Mesenchymal stem cell (in vitro differentiated cells and primary cell): Measurements from ENCODE around the gene PRRT3. TPM values are rescaled to one million over a fixed set of nuclear protein-coding genes. Genes with fewer than 3 reads are reported as not detected.
"Not testable (repeated sequence)": the region's sequence is repeated elsewhere in the genome, so short reads cannot be mapped to it uniquely, and the experiment has no call there.

Source experiments
- DNase-seq: peaks from one replicate; pipeline ENCODE4 v3.0.0-alpha.2; 2013
- H2AFZ ChIP-seq: one replicate; pipeline ENCODE4 v1.6.1; 2013; ENCODE audit warnings: low read depth, mild to moderate bottlenecking, control low read depth, inconsistent platforms, low read length, moderate library complexity
- H2AK5ac ChIP-seq: 2 replicates; pipeline ENCODE4 v1.6.1; 2013; ENCODE audit warnings: low read length, moderate library complexity, mild to moderate bottlenecking, inconsistent platforms; ENCODE audit not compliant: severe bottlenecking
- H2BK120ac ChIP-seq: one replicate; pipeline ENCODE4 v1.6.1; 2013; ENCODE audit warnings: low read depth, mild to moderate bottlenecking, inconsistent platforms, low read length, moderate library complexity
- H2BK12ac ChIP-seq, 2 experiments: one replicate each; pipeline ENCODE4 v1.6.1; 2013; ENCODE audit warnings: inconsistent platforms in 2 of 2, low read length in 2 of 2, mild to moderate bottlenecking in 2 of 2, moderate library complexity in 2 of 2, control low read depth in 1 of 2
- H2BK15ac ChIP-seq: one replicate; pipeline ENCODE4 v1.6.1; 2013; ENCODE audit warnings: mild to moderate bottlenecking, low read depth, inconsistent platforms; ENCODE audit not compliant: poor library complexity, severe bottlenecking
- H2BK5ac ChIP-seq: 2 replicates; pipeline ENCODE4 v1.6.1; 2013; ENCODE audit warnings: low read depth, mild to moderate bottlenecking, low read length, control low read depth, inconsistent platforms; ENCODE audit not compliant: poor library complexity, severe bottlenecking
- H3K14ac ChIP-seq, 2 experiments: one replicate each; pipeline ENCODE4 v1.6.1; 2013; ENCODE audit warnings: inconsistent platforms in 2 of 2, low read length in 2 of 2, control low read depth in 1 of 2, mild to moderate bottlenecking in 1 of 2, moderate library complexity in 1 of 2
- H3K18ac ChIP-seq, 2 experiments: one replicate each; pipeline ENCODE4 v1.6.1; 2013; ENCODE audit warnings: inconsistent platforms in 2 of 2, low read length in 2 of 2, control low read depth in 1 of 2, low read depth in 1 of 2, mild to moderate bottlenecking in 1 of 2
- H3K23ac ChIP-seq, 2 experiments: one replicate each; pipeline ENCODE4 v1.6.1; 2013; ENCODE audit warnings: inconsistent platforms in 2 of 2, low read length in 2 of 2, mild to moderate bottlenecking in 2 of 2, moderate library complexity in 2 of 2, control low read depth in 1 of 2
- H3K27ac ChIP-seq: 2 replicates; pipeline ENCODE4 v1.5.1; 2013; ENCODE audit warnings: mild to moderate bottlenecking, moderate library complexity, low read length, control low read depth, inconsistent platforms; ENCODE audit not compliant: poor library complexity, severe bottlenecking
- H3K27me3 ChIP-seq, 2 experiments: 2 replicates each; pipeline versions ENCODE4 v1.6.1 to v1.7.0; 2013; ENCODE audit warnings: low read length in 2 of 2, mild to moderate bottlenecking in 2 of 2, moderate library complexity in 2 of 2, control low read depth in 1 of 2, inconsistent platforms in 1 of 2; ENCODE audit not compliant: control insufficient read depth in 1 of 2, insufficient read depth in 1 of 2
- H3K36me3 ChIP-seq, 2 experiments: 2 replicates each; pipeline versions ENCODE4 v1.6.1 to v1.7.0; 2013; ENCODE audit warnings: low read length in 2 of 2, control low read depth in 1 of 2, inconsistent platforms in 1 of 2, low read depth in 1 of 2, mild to moderate bottlenecking in 1 of 2; ENCODE audit not compliant: insufficient read depth in 2 of 2, control insufficient read depth in 1 of 2
- H3K4ac ChIP-seq, 2 experiments: one replicate each; pipeline ENCODE4 v1.6.1; 2013; ENCODE audit warnings: inconsistent platforms in 2 of 2, low read length in 2 of 2, mild to moderate bottlenecking in 2 of 2, moderate library complexity in 2 of 2, control low read depth in 1 of 2, low read depth in 1 of 2
- H3K4me1 ChIP-seq: 2 replicates; pipeline ENCODE4 v1.6.1; 2013; ENCODE audit warnings: low read depth, low read length, control low read depth; ENCODE audit not compliant: control insufficient read depth, insufficient read depth
- H3K4me2 ChIP-seq: 2 replicates; pipeline ENCODE4 v1.6.1; 2013; ENCODE audit warnings: low read length, mild to moderate bottlenecking, inconsistent platforms; ENCODE audit not compliant: poor library complexity, severe bottlenecking
- H3K4me3 ChIP-seq, 2 experiments: 2 replicates each; pipeline versions ENCODE4 v1.5.1 to v1.7.0; 2013; ENCODE audit warnings: low read length in 2 of 2, mild to moderate bottlenecking in 2 of 2, control low read depth in 1 of 2, low read depth in 1 of 2; ENCODE audit not compliant: insufficient read depth in 1 of 2
- H3K79me1 ChIP-seq: replicated peaks from 2 replicates; pipeline ENCODE4 v1.6.1; 2013; ENCODE audit warnings: mild to moderate bottlenecking, control low read depth, low read length, inconsistent platforms; ENCODE audit not compliant: poor library complexity, severe bottlenecking
- H3K9ac ChIP-seq: 2 replicates; pipeline ENCODE4 v1.7.0; 2013; ENCODE audit warnings: mild to moderate bottlenecking, low read length, moderate library complexity
- H3K9me3 ChIP-seq: 2 replicates; pipeline ENCODE4 v1.7.0; 2013; ENCODE audit warnings: mild to moderate bottlenecking, low read length; ENCODE audit not compliant: control insufficient read depth
- H4K8ac ChIP-seq: one replicate; pipeline ENCODE4 v1.6.1; 2013; ENCODE audit warnings: inconsistent platforms, mild to moderate bottlenecking, low read length, moderate library complexity
- H4K91ac ChIP-seq: one replicate; pipeline ENCODE4 v1.6.1; 2013; ENCODE audit warnings: mild to moderate bottlenecking, low read length, inconsistent platforms
- WGBS: methylation state at CpG from one replicate; pipeline ENCODE4 v1.1.7; 2013; ENCODE audit warnings: mixed read lengths; 5-methylcytosine and 5-hydroxymethylcytosine counted together
- small RNA-seq: library from polyadenylated mRNA; stranded (forward); fragments of <200 nt; extraction: miRNeasy Mini kit (QIAGEN cat#:217004); gene quantifications from one replicate; pipeline ENCODE3, GENCODE V24; 2013; ENCODE audit warnings: low read depth

The PRRT3 gene

DNA sequence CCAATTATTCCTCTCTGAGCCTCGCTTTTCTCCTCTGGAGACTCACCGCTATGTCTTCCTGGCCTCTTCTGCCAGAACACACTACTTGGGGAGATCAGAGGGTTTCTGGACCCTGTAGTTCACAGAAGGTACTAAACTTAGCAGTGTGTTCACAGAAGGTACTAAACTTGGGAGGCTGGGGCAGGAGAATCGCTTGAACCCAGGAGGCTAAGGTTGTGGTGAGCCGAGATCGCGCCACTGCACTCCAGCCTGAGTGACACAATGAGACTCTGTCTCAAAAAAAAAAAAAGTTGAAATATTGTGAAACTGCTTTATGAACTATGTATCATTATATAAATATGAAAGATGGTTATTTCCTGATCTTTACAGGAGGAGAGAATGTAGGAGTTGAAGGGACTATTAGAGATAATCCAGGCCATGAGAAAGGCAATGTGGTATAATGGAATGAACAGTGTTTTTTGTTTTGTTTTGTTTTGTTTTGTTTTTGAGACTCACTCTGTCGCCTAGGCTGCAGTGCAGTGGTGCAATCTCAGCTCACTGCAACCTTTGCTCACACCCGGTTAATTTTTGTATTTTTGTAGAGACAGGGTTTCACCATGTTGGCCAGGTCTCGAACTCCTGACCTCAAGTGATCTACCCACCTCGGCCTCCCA is 55.3 kb downstream of the PRRT3 start:
- not testable (repeated sequence) for H2BK15ac ChIP-seq, H2AFZ ChIP-seq, H3K4me3 ChIP-seq, H2BK120ac ChIP-seq, H3K14ac ChIP-seq, H3K4me2 ChIP-seq, H3K9ac ChIP-seq, H3K18ac ChIP-seq, H3K4ac ChIP-seq, H2BK5ac ChIP-seq, H4K91ac ChIP-seq, H4K8ac ChIP-seq, H3K23ac ChIP-seq, H3K27me3 ChIP-seq, H3K9me3 ChIP-seq, H2BK12ac ChIP-seq
- Histone ChIP-seq H3K27ac (peak overlapping the region; percentile 99), H3K36me3 (peaks cover 7 to 22% of the 10 kb centered on the region in 2 experiments), H2AK5ac (peak overlapping the region; percentile 74), H3K4me1 (peaks cover 18% of the 10 kb centered on the region), H3K79me1 (peaks cover 14% of the 10 kb centered on the region)
- WGBS, result 97% methylated on average over 9 of the region's 10 CpGs
- DNase-seq, result peak; percentile 62

DNA sequence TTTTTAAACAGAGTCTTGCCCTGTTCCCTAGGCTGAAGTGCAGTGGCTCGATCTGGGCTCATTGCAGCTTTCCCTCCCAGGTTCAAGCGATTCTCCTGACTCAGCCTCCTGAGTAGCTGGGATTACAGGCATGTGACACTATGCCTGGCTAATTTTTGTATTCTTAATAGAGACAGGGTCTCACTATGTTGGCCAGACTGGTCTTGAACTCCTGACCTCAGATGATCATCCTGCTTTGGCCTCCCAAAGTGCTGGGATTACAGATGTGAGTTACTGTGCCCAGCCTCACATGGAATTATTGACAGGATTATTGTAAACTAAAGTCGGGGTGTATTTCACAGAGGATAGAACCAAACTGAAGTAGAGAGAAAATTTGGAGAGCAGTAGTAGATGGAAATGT is 56.5 kb downstream of the PRRT3 start:
- not testable (repeated sequence) for H3K9ac ChIP-seq, H3K4ac ChIP-seq, H2BK12ac ChIP-seq, H3K23ac ChIP-seq, H2BK5ac ChIP-seq, H3K9me3 ChIP-seq, H3K18ac ChIP-seq, H3K4me3 ChIP-seq, H2AK5ac ChIP-seq, H2AFZ ChIP-seq, H4K91ac ChIP-seq, H4K8ac ChIP-seq, DNase-seq, H2BK120ac ChIP-seq, H3K4me2 ChIP-seq, H3K27ac ChIP-seq, H3K27me3 ChIP-seq, H3K14ac ChIP-seq, H2BK15ac ChIP-seq
- WGBS, result 90% methylated on average over 3 of the region's 3 CpGs
- H3K4me1 ChIP-seq, result peaks cover 18% of the 10 kb centered on the region
- peaks cover 14% of the 10 kb centered on the region for H3K79me1 ChIP-seq
- peaks cover 7 to 25% of the 10 kb centered on the region in 2 experiments for H3K36me3 ChIP-seq

Small RNA genes within 50 kb of the gene (small RNA-seq; reads per million reads assigned to genes)
- not detected for gene CYCSP10
- not detected for gene RNU6-882P
